ENCODE data around the gene TMEM244. TPM values are rescaled to one million over a fixed set of nuclear protein-coding genes. Genes with fewer than 3 reads are reported as not detected.

The TMEM244 gene
- total and polyA plus RNA-seq, 9 of the 15 experiments (the other 6 are each of a cell fraction or from before 2014, with no cell fraction given) = not detected

DNA sequence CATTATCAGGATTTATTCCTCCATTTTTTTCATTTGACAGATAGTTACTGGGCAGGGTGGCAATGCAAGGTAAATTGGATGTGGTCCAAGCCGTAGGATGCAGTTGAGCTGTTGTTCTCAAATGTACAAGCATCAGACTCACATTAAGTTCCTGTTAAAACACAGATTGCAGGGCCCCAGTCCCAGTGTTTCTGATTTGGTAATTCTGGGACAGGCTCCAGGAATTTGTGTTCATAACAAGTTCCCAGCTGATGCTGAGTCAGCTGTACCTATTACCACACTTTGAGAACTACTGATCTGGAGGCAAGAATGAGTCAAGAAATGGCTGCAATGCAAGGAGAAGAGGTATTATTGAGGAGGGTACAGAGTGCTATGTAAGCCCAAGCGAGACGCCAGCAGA is 11.7 kb downstream of the TMEM244 start (continued):
- TF ChIP-seq, protein P1, sequence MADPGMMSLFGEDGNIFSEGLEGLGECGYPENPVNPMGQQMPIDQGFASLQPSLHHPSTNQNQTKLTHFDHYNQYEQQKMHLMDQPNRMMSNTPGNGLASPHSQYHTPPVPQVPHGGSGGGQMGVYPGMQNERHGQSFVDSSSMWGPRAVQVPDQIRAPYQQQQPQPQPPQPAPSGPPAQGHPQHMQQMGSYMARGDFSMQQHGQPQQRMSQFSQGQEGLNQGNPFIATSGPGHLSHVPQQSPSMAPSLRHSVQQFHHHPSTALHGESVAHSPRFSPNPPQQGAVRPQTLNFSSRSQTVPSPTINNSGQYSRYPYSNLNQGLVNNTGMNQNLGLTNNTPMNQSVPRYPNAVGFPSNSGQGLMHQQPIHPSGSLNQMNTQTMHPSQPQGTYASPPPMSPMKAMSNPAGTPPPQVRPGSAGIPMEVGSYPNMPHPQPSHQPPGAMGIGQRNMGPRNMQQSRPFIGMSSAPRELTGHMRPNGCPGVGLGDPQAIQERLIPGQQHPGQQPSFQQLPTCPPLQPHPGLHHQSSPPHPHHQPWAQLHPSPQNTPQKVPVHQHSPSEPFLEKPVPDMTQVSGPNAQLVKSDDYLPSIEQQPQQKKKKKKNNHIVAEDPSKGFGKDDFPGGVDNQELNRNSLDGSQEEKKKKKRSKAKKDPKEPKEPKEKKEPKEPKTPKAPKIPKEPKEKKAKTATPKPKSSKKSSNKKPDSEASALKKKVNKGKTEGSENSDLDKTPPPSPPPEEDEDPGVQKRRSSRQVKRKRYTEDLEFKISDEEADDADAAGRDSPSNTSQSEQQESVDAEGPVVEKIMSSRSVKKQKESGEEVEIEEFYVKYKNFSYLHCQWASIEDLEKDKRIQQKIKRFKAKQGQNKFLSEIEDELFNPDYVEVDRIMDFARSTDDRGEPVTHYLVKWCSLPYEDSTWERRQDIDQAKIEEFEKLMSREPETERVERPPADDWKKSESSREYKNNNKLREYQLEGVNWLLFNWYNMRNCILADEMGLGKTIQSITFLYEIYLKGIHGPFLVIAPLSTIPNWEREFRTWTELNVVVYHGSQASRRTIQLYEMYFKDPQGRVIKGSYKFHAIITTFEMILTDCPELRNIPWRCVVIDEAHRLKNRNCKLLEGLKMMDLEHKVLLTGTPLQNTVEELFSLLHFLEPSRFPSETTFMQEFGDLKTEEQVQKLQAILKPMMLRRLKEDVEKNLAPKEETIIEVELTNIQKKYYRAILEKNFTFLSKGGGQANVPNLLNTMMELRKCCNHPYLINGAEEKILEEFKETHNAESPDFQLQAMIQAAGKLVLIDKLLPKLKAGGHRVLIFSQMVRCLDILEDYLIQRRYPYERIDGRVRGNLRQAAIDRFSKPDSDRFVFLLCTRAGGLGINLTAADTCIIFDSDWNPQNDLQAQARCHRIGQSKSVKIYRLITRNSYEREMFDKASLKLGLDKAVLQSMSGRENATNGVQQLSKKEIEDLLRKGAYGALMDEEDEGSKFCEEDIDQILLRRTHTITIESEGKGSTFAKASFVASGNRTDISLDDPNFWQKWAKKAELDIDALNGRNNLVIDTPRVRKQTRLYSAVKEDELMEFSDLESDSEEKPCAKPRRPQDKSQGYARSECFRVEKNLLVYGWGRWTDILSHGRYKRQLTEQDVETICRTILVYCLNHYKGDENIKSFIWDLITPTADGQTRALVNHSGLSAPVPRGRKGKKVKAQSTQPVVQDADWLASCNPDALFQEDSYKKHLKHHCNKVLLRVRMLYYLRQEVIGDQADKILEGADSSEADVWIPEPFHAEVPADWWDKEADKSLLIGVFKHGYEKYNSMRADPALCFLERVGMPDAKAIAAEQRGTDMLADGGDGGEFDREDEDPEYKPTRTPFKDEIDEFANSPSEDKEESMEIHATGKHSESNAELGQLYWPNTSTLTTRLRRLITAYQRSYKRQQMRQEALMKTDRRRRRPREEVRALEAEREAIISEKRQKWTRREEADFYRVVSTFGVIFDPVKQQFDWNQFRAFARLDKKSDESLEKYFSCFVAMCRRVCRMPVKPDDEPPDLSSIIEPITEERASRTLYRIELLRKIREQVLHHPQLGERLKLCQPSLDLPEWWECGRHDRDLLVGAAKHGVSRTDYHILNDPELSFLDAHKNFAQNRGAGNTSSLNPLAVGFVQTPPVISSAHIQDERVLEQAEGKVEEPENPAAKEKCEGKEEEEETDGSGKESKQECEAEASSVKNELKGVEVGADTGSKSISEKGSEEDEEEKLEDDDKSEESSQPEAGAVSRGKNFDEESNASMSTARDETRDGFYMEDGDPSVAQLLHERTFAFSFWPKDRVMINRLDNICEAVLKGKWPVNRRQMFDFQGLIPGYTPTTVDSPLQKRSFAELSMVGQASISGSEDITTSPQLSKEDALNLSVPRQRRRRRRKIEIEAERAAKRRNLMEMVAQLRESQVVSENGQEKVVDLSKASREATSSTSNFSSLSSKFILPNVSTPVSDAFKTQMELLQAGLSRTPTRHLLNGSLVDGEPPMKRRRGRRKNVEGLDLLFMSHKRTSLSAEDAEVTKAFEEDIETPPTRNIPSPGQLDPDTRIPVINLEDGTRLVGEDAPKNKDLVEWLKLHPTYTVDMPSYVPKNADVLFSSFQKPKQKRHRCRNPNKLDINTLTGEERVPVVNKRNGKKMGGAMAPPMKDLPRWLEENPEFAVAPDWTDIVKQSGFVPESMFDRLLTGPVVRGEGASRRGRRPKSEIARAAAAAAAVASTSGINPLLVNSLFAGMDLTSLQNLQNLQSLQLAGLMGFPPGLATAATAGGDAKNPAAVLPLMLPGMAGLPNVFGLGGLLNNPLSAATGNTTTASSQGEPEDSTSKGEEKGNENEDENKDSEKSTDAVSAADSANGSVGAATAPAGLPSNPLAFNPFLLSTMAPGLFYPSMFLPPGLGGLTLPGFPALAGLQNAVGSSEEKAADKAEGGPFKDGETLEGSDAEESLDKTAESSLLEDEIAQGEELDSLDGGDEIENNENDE (IDR thresholded peaks at IDR 0.05; ENCODE audit: low read depth, low read length) = no peak
- TF ChIP-seq ZNF644 (tag; IDR thresholded peaks at IDR 0.05; ENCODE audit: low read depth) (no peak), ZNF316 (IDR thresholded peaks at IDR 0.05) (peak; percentile 96), MAFG (tag; conservative IDR thresholded peaks at IDR 0.05) (peak; percentile 88), FOSL1 (tag; conservative IDR thresholded peaks at IDR 0.05) (peak; percentile 72), ZNF586 (CRISPR knock-in tag; conservative IDR thresholded peaks at IDR 0.05) (no peak), TRIM24 (IDR thresholded peaks at IDR 0.05) (0 out of 4 replicates have a peak, but pooled peaks of 1 of the 2 experiments have one; percentile 8), TAF9B (IDR thresholded peaks at IDR 0.05; ENCODE audit: partially characterized antibody) (peak; percentile 33), BMI1 (IDR thresholded peaks at IDR 0.05; ENCODE audit: low read length) (no peak), ZNF12 (CRISPR knock-in tag; IDR thresholded peaks at IDR 0.05) (no peak), MAFK (IDR thresholded peaks at IDR 0.05; ENCODE audit: low read length) (peak; percentile 87), DACH1 (IDR thresholded peaks at IDR 0.05; ENCODE audit: partially characterized antibody) (peak; percentile 48), ILF3 (IDR thresholded peaks at IDR 0.05; ENCODE audit: borderline replicate concordance) (no peak), HNRNPK (IDR thresholded peaks at IDR 0.05; ENCODE audit: low read depth, low read length, poor library complexity, severe bottlenecking) (no peak), NFE2 (IDR thresholded peaks at IDR 0.05; ENCODE audit: low read depth) (peak; percentile 45; the same call in 1 of the 2 replicates), JUND (IDR thresholded peaks at IDR 0.05; ENCODE audit: borderline replicate concordance, low read depth, low read length) (peak; percentile 36; the same call in 1 of the 2 replicates), JUND (tag; IDR thresholded peaks at IDR 0.05; ENCODE audit: borderline replicate concordance, low read depth, low read length) (no peak; the same call in 2 of the 3 replicates), CBFA2T3 (IDR thresholded peaks at IDR 0.05) (peak; percentile 58)
- TF ChIP-seq, protein P2, sequence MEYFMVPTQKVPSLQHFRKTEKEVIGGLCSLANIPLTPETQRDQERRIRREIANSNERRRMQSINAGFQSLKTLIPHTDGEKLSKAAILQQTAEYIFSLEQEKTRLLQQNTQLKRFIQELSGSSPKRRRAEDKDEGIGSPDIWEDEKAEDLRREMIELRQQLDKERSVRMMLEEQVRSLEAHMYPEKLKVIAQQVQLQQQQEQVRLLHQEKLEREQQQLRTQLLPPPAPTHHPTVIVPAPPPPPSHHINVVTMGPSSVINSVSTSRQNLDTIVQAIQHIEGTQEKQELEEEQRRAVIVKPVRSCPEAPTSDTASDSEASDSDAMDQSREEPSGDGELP (CRISPR knock-in tag; IDR thresholded peaks at IDR 0.05; ENCODE audit: borderline replicate concordance) = peak; percentile 28; the same call in 1 of the 2 replicates

Data from K562 (cell line).